K562 (cell line): ENCODE measurements around the gene SPEG. TPM values are rescaled to one million over a fixed set of nuclear protein-coding genes. Genes with fewer than 3 reads are reported as not detected.

Experiments
- ATAC-seq: fragments of 200-7000 bp; cut with Tn5 transposase; 3 replicates; pipeline ENCODE4 v1.9.1; 2020; ENCODE audit warnings: moderate library complexity
- BruUV-seq: library from RNA; stranded (reverse); fragments of 400-500 nt; replicated peaks from 2 replicates; lab custom pipeline; 2021; lab: Mats Ljungman, UMichigan
- CTCF ChIA-PET: fragments of 300-600 bp; formaldehyde crosslinking; extraction: SDS; loops from one replicate; lab custom pipeline; 2021; ENCODE audit warnings: low intra/inter-chr PET ratio; lab: Yijun Ruan, JAX
- POLR2A ChIA-PET: fragments of 300-600, 350-650 bp; sonication (Branson Sonifier 250); formaldehyde crosslinking; extraction: SDS; loops from one replicate; lab custom pipeline; 2021; ENCODE audit warnings: antibody characterized with exemption, inconsistent platforms; lab: Yijun Ruan, JAX
- DNase-seq, 4 experiments: peaks; one replicate each; pipeline versions ENCODE4 v3.0.0 to v3.0.0-alpha.2; 2011 to 2018; ENCODE audit warnings: low spot score in 3 of 4, mixed read lengths in 3 of 4; ENCODE audit errors: extremely low read depth in 1 of 4
- FAIRE-seq: peaks from 2 replicates; lab custom pipeline; 2011; peaks lifted over from hg19 to GRCh38; lab: Jason Lieb, UNC
- H2AFZ ChIP-seq: 2 replicates; pipeline ENCODE4 v1.6.0; 2011; ENCODE audit warnings: low read depth, low read length, control low read depth, inconsistent platforms
- H3K27ac ChIP-seq: fragments of 200-600 bp; 3 replicates; pipeline ENCODE4 v1.8.0; 2011; ENCODE audit warnings: low read depth, mild to moderate bottlenecking, control low read depth, inconsistent platforms, low read length, moderate library complexity, mixed read lengths; ENCODE audit errors: extremely low read depth
- H3K27me3 ChIP-seq, 2 experiments: fragments of 300-600 bp in 1 of 2; 2 replicates in 1 of 2; 3 replicates in 1 of 2; pipeline versions ENCODE4 v1.6.0 to v1.8.0; 2011; ENCODE audit warnings: inconsistent platforms in 2 of 2, low read length in 2 of 2, mild to moderate bottlenecking in 1 of 2, mixed read lengths in 1 of 2, moderate library complexity in 1 of 2; ENCODE audit not compliant: control insufficient read depth in 2 of 2, insufficient read depth in 2 of 2
- H3K36me3 ChIP-seq: fragments of 300-600 bp; 3 replicates; pipeline ENCODE4 v1.8.0; 2011; ENCODE audit warnings: mild to moderate bottlenecking, low read length, inconsistent platforms; ENCODE audit not compliant: control insufficient read depth, insufficient read depth
- H3K4me1 ChIP-seq, 2 experiments: fragments of 200-600 bp in 1 of 2; replicated peaks in 1 of 2; 2 replicates in 1 of 2; 3 replicates in 1 of 2; pipeline versions ENCODE4 v1.5.1 to v1.8.0; 2011; ENCODE audit warnings: inconsistent platforms in 2 of 2, low read length in 2 of 2, mild to moderate bottlenecking in 1 of 2, mixed read lengths in 1 of 2, moderate library complexity in 1 of 2; ENCODE audit not compliant: control insufficient read depth in 2 of 2, insufficient read depth in 2 of 2
- H3K4me2 ChIP-seq: 2 replicates; pipeline ENCODE4 v1.6.1; 2011; ENCODE audit warnings: low read length, control low read depth, inconsistent platforms, mixed read lengths; ENCODE audit not compliant: insufficient read depth
- H3K4me3 ChIP-seq: fragments of 200-600 bp; sonication (generic), shearing (Covaris generic); 2 replicates; pipeline ENCODE4 v1.5.1; 2016; ENCODE audit warnings: control low read depth, inconsistent platforms
- H3K79me2 ChIP-seq: fragments of 200-600 bp; 3 replicates; pipeline ENCODE4 v1.8.0; 2011; ENCODE audit warnings: low read length, inconsistent platforms; ENCODE audit not compliant: control insufficient read depth, insufficient read depth
- H3K9ac ChIP-seq, 2 experiments: 2 replicates each; pipeline versions ENCODE4 v1.6.0 to v1.6.1; 2011; ENCODE audit warnings: low read depth in 2 of 2, low read length in 2 of 2, control low read depth in 1 of 2, inconsistent platforms in 1 of 2, mild to moderate bottlenecking in 1 of 2, mixed read lengths in 1 of 2; ENCODE audit not compliant: insufficient read depth in 1 of 2
- H3K9me1 ChIP-seq: one replicate; pipeline ENCODE4 v1.6.0; 2011; ENCODE audit warnings: inconsistent platforms, mild to moderate bottlenecking, low read length, moderate library complexity; ENCODE audit not compliant: control insufficient read depth, insufficient read depth
- H3K9me3 ChIP-seq: replicated peaks from 2 replicates; pipeline ENCODE4 v1.5.1; 2011; ENCODE audit warnings: low read depth, low read length, inconsistent platforms; ENCODE audit not compliant: control insufficient read depth, insufficient read depth
- H4K20me1 ChIP-seq: replicated peaks from 2 replicates; pipeline ENCODE4 v1.6.1; 2011; ENCODE audit warnings: low read length, inconsistent platforms, mixed read lengths; ENCODE audit not compliant: control insufficient read depth, insufficient read depth
- SFPQ ChIP-seq: fragments of 200-400 bp; formaldehyde crosslinking; IDR thresholded peaks from 2 replicates; pipeline ENCODE4 v1.6.1; 2017; ENCODE audit warnings: mild to moderate bottlenecking, low read depth, low read length, moderate library complexity
- ZNF175 ChIP-seq: fragments of 200-800 bp; sonication (Bioruptor generic); IDR thresholded peaks from 2 replicates; pipeline ENCODE4 v1.6.1; 2016; ENCODE audit warnings: low read depth, mild to moderate bottlenecking, missing genetic modification characterization, missing compliant biosample characterization
- ZNF766 ChIP-seq: fragments of 200-800 bp; sonication (Bioruptor generic); conservative IDR thresholded peaks from 2 replicates; pipeline ENCODE4 v1.6.1; 2016; ENCODE audit warnings: missing genetic modification characterization, missing compliant biosample characterization
- WGBS: fragments of 100-300 bp; shearing (Covaris generic); methylation state at CpG from one replicate; pipeline ENCODE4 v1.1.6; 2016; ENCODE audit warnings: low coverage, mixed read lengths; ENCODE audit not compliant: insufficient coverage; ENCODE audit errors: missing lambda C conversion rate; 5-methylcytosine and 5-hydroxymethylcytosine counted together
- in situ Hi-C: fragments of 300-500 bp; cut with MboI; formaldehyde crosslinking; loops from 4 replicates; pipeline ENCODE4 v1.15.0; 2018; ENCODE audit warnings: inconsistent platforms, mixed read lengths
- intact Hi-C: fragments of 100-400 bp; cut with micrococcal nuclease; formaldehyde crosslinking; loops from 2 replicates; pipeline ENCODE4 v1.14.2; 2022
- polyA plus RNA-seq, 8 experiments: library from polyadenylated mRNA; depleted of rRNA in 4 of 8; stranded (reverse) in 5 of 8; unstranded in 3 of 8; fragments of >200 nt; fragmentation: Nextera tagmentation in 2 of 8; fragmentation: Illumina TruSeq in 1 of 8; extraction: Ambion mirVana in 2 of 8; extraction: Trizol in 1 of 8; gene quantifications; 2 replicates each; pipeline versions ENCODE4 v1.2.1 to v1.2.3, GENCODE V29; 2011 to 2014; ENCODE audit warnings: inconsistent platforms in 1 of 8, missing spikeins in 1 of 8
- total RNA-seq, 7 experiments: library from RNA; depleted of rRNA in 6 of 7; stranded (reverse); fragments of >200 nt in 6 of 7; fragmentation: Illumina TruSeq in 2 of 7; extraction: Trizol in 2 of 7; gene quantifications; 2 replicates each; pipeline versions ENCODE4 v1.2.1 to v1.2.3, GENCODE V29; 2011 to 2021; ENCODE audit warnings: low replicate concordance in 1 of 7
- TF ChIP-seq, protein P1 (sequence below): fragments of 200-800 bp; sonication (Bioruptor generic); IDR thresholded peaks from 2 replicates; pipeline ENCODE4 v1.6.1; 2017; ENCODE audit warnings: missing genetic modification characterization, missing compliant biosample characterization

Gene SPEG
- total and polyA plus RNA-seq, 9 of the 15 experiments (the other 6 are each of a cell fraction or from before 2014, with no cell fraction given) = 0.49 to 8.7 (median 3.0) TPM

DNA sequence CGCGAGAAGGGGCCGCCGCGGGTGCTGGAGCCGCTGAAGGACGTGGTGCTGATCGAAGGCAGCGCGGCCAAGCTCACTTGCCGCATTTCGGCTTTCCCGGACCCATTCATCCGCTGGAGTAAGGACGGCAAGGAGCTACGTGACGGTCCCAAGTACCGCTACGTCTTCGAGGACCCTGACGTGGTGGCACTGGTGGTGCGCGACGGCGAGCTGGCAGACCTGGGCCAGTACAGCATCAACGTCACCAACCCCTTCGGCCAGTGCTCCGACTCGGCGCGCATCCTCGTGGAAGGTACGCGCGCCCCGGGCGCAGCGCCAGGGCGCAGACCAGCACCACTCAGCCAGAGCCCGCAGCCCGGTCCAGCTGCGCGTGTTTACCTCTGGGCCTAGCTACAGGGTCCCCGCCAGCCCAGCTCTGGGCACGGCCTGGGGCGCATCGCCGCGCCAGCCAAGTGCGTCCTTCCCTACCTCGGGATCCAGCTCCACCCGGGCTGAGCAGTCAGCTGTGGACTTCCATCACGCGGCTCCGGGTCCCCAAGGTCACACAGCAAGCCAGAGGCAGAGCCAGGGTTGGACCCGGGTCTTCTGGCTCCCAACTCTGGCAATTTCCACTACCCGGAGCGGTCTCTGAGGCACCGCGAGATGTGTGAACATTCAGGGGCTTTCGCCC, 62.3 kb downstream of the SPEG start:
- ATAC-seq (no peak), DNase-seq (no peak), FAIRE-seq (no peak)
- ChIA-PET CTCF (no interaction called here), POLR2A (interaction anchor here (0.7 to 4.9 kb wide), 6 partner anchors 10 to 89 kb away, joined by 3 to 37 read pairs (median 6); no protein-coding TSS in a partner anchor)
- H3K4me3 ChIP-seq = no peak overlapping the region
- intact Hi-C loops = no loop called here
- H3K27me3 ChIP-seq = no peaks in the 10 kb centered on the region
- H3K9ac ChIP-seq = peak overlapping the region; percentile 56 to 88
- peaks cover 38 to 67% of the 10 kb centered on the region in 2 experiments for H3K4me1 ChIP-seq
- H3K36me3 ChIP-seq = peaks cover under 1% of the 10 kb centered on the region; the same call in 1 of the 3 replicates
- in situ Hi-C loops = no loop called here
- peaks cover 44% of the 10 kb centered on the region for H3K79me2 ChIP-seq
- 97% methylated on average over 17 of the region's 61 CpGs for WGBS
- no peaks in the 10 kb centered on the region for H3K9me3 ChIP-seq
- H3K4me2 ChIP-seq = peak overlapping the region; percentile 96
- no TSS peak for BruUV-seq
- no peak overlapping the region for H3K27ac ChIP-seq
- TF ChIP-seq ZNF766 (CRISPR knock-in tag) = no peak
- TF ChIP-seq ZNF175 (CRISPR knock-in tag) = no peak
- TF ChIP-seq, protein P1, sequence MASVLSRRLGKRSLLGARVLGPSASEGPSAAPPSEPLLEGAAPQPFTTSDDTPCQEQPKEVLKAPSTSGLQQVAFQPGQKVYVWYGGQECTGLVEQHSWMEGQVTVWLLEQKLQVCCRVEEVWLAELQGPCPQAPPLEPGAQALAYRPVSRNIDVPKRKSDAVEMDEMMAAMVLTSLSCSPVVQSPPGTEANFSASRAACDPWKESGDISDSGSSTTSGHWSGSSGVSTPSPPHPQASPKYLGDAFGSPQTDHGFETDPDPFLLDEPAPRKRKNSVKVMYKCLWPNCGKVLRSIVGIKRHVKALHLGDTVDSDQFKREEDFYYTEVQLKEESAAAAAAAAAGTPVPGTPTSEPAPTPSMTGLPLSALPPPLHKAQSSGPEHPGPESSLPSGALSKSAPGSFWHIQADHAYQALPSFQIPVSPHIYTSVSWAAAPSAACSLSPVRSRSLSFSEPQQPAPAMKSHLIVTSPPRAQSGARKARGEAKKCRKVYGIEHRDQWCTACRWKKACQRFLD (CRISPR knock-in tag) = 0 out of 2 replicates have a peak, but pooled peaks have one; percentile 16
- TF ChIP-seq SFPQ = no peak
- H2AFZ ChIP-seq = no peak overlapping the region
- H4K20me1 ChIP-seq = no peaks in the 10 kb centered on the region
- no peaks in the 10 kb centered on the region for H3K9me1 ChIP-seq
